ENCODE measurements around the gene CYB5B.

GRCh38 chr16:69443927-69444631, 19.7 kb downstream of the CYB5B start:
- TF ChIP-seq CTCF (IDR thresholded peaks at IDR 0.05; ENCODE audit: extremely low read depth in 1 of 2, insufficient read depth in 1 of 2, low read depth in 1 of 2, low read length in 2 of 2) (no peak), MAX (IDR thresholded peaks at IDR 0.05; ENCODE audit: insufficient read depth, insufficient read length) (no peak), GATA2 (IDR thresholded peaks at IDR 0.05; ENCODE audit: insufficient read depth, insufficient read length, low read depth, low read length) (no peak), EZH2 (IDR thresholded peaks at IDR 0.05; ENCODE audit: borderline replicate concordance, low read depth, low read length, severe bottlenecking) (no peak), POLR2AphosphoS5 (IDR thresholded peaks at IDR 0.05; ENCODE audit: insufficient read depth, low read depth, low read length) (no peak), POLR2A (IDR thresholded peaks at IDR 0.05; ENCODE audit: low read depth, low read length) (no peak), MYC (IDR thresholded peaks at IDR 0.05; ENCODE audit: low read depth, low read length) (no peak), JUN (IDR thresholded peaks at IDR 0.05; ENCODE audit: borderline replicate concordance, insufficient read depth, insufficient read length, low read depth) (peak; percentile 55)

All from endothelial cell of umbilical vein (primary cell).